Endothelial cell of umbilical vein (primary cell): ENCODE results near the gene PIK3R2. TPM values are rescaled to one million over a fixed set of nuclear protein-coding genes. Genes with fewer than 3 reads are reported as not detected.

Experiments
- BruUV-seq: library from RNA; stranded (reverse); fragments of 400-500 nt; replicated peaks from 2 replicates; lab custom pipeline; 2021; lab: Mats Ljungman, UMichigan
- CTCF ChIA-PET: fragments of 300-600, 350-600 bp; sonication (Branson Sonifier 250); formaldehyde crosslinking; loops from one replicate; lab custom pipeline; 2021; ENCODE audit warnings: antibody characterized with exemption, inconsistent platforms; lab: Charles Lee
- POLR2A ChIA-PET: fragments of 300-600, 350-600 bp; sonication (Branson Sonifier 250); formaldehyde crosslinking; loops from one replicate; lab custom pipeline; 2021; ENCODE audit warnings: antibody characterized with exemption, inconsistent platforms; lab: Charles Lee
- DNase-seq: peaks from one replicate; pipeline ENCODE4 v3.0.0-alpha.2; 2011; ENCODE audit warnings: low read depth, low spot score
- FAIRE-seq: peaks from 2 replicates; lab custom pipeline; 2011; peaks lifted over from hg19 to GRCh38; lab: Jason Lieb, UNC
- H2AFZ ChIP-seq: 2 replicates; pipeline ENCODE4 v1.6.0; 2012; ENCODE audit warnings: low read depth, low read length, control low read depth, inconsistent platforms
- H3K27ac ChIP-seq: 2 replicates; pipeline ENCODE4 v1.5.1; 2011; ENCODE audit warnings: low read depth, mild to moderate bottlenecking, control low read depth, low read length, moderate library complexity; ENCODE audit not compliant: insufficient read depth
- H3K27me3 ChIP-seq, 2 experiments: 2 replicates each; pipeline versions ENCODE4 v1.6.0 to v1.6.1; 2011; ENCODE audit warnings: low read length in 2 of 2, mixed read lengths in 1 of 2; ENCODE audit not compliant: control insufficient read depth in 2 of 2, insufficient read depth in 2 of 2
- H3K36me3 ChIP-seq, 2 experiments: 2 replicates in 1 of 2; 3 replicates in 1 of 2; pipeline ENCODE4 v1.5.1; 2011; ENCODE audit warnings: low read length in 2 of 2, mild to moderate bottlenecking in 1 of 2, moderate library complexity in 1 of 2; ENCODE audit not compliant: control insufficient read depth in 2 of 2, insufficient read depth in 2 of 2; ENCODE audit errors: extremely low read depth in 1 of 2
- H3K4me1 ChIP-seq: 3 replicates; pipeline ENCODE4 v1.5.1; 2011; ENCODE audit warnings: mild to moderate bottlenecking, low read length; ENCODE audit not compliant: control insufficient read depth, insufficient read depth; ENCODE audit errors: extremely low read depth
- H3K4me2 ChIP-seq: 2 replicates; pipeline ENCODE4 v1.6.1; 2011; ENCODE audit warnings: low read length, control low read depth, mixed read lengths; ENCODE audit not compliant: insufficient read depth
- H3K4me3 ChIP-seq, 3 experiments: fragments of 200-600 bp in 1 of 3; sonication (generic), shearing (Covaris generic) in 1 of 3; replicated peaks in 1 of 3; 2 replicates each; pipeline ENCODE4 v1.5.1; 2011 to 2016; ENCODE audit warnings: control low read depth in 3 of 3, low read length in 3 of 3, mild to moderate bottlenecking in 2 of 3, inconsistent platforms in 1 of 3, low read depth in 1 of 3, moderate library complexity in 1 of 3; ENCODE audit not compliant: insufficient read depth in 1 of 3
- H3K79me2 ChIP-seq: 2 replicates; pipeline ENCODE4 v1.6.0; 2012; ENCODE audit warnings: low read length, inconsistent platforms; ENCODE audit not compliant: control insufficient read depth, insufficient read depth
- H3K9ac ChIP-seq: replicated peaks from 2 replicates; pipeline ENCODE3; 2011; ENCODE audit warnings: low read length, control low read depth; ENCODE audit not compliant: insufficient read depth; ENCODE audit errors: extremely low read depth
- H3K9me1 ChIP-seq: replicated peaks from 3 replicates; pipeline ENCODE4 v1.6.0; 2011; ENCODE audit warnings: mild to moderate bottlenecking, low read length; ENCODE audit not compliant: control insufficient read depth, insufficient read depth; ENCODE audit errors: extremely low read depth
- H3K9me3 ChIP-seq: replicated peaks from 2 replicates; pipeline ENCODE4 v1.5.1; 2012; ENCODE audit warnings: low read length, inconsistent platforms; ENCODE audit not compliant: control insufficient read depth, insufficient read depth
- H4K20me1 ChIP-seq: replicated peaks from 2 replicates; pipeline ENCODE3; 2011; ENCODE audit warnings: mild to moderate bottlenecking, low read length; ENCODE audit not compliant: control insufficient read depth, insufficient read depth; ENCODE audit errors: extremely low read depth
- EZH2 ChIP-seq: IDR thresholded peaks from 2 replicates; pipeline ENCODE4 v1.6.1; 2012; ENCODE audit warnings: borderline replicate concordance, low read depth, mild to moderate bottlenecking, moderate library complexity, low read length, inconsistent platforms; ENCODE audit not compliant: severe bottlenecking
- GATA2 ChIP-seq: IDR thresholded peaks from 2 replicates; pipeline ENCODE4 v1.7.0; 2011; ENCODE audit warnings: low read depth, mild to moderate bottlenecking, moderate library complexity, mixed read lengths, low read length; ENCODE audit not compliant: insufficient read length, insufficient read depth
- MYC ChIP-seq: IDR thresholded peaks from one replicate; pipeline ENCODE4 v1.6.1; 2011; ENCODE audit warnings: mild to moderate bottlenecking, low read depth, low read length
- POLR2A ChIP-seq: IDR thresholded peaks from 2 replicates; pipeline ENCODE4 v1.6.1; 2012; ENCODE audit warnings: low read depth, mild to moderate bottlenecking, control low read depth, low read length
- POLR2AphosphoS5 ChIP-seq: IDR thresholded peaks from 2 replicates; pipeline ENCODE4 v1.6.1; 2012; ENCODE audit warnings: low read depth, mild to moderate bottlenecking, control low read depth, low read length, moderate library complexity; ENCODE audit not compliant: insufficient read depth
- dilution Hi-C: fragments of 300-500 bp; cut with MboI; formaldehyde crosslinking; loops from one replicate; pipeline ENCODE4 v1.15.0; 2019; ENCODE audit warnings: low sequenced_read_pairs; ENCODE audit not compliant: extremely low pct_ligation_motif_present
- intact Hi-C: fragments of 100-400 bp; cut with micrococcal nuclease; formaldehyde crosslinking; loops from one replicate; pipeline ENCODE4 v1.10.0; 2022
- polyA plus RNA-seq, 4 experiments: library from polyadenylated mRNA; depleted of rRNA in 3 of 4; stranded (reverse) in 3 of 4; unstranded in 1 of 4; fragments of >200 nt; gene quantifications; 2 replicates each; pipeline versions ENCODE4 v1.2.1 to v1.2.3, GENCODE V29; 2011 to 2012; ENCODE audit warnings: missing spikeins in 1 of 4
- total RNA-seq: library from RNA; stranded (reverse); gene quantifications from 2 replicates; pipeline ENCODE4 v1.2.3, GENCODE V29; 2021
- TF ChIP-seq, protein P1 (sequence below), 2 donors: IDR thresholded peaks; 1 replicate in 1 of 2; 2 replicates in 1 of 2; pipeline ENCODE4 v1.5.1; 2011; ENCODE audit warnings: low read length in 2 of 2, mild to moderate bottlenecking in 2 of 2, moderate library complexity in 2 of 2, control low read depth in 1 of 2, inconsistent platforms in 1 of 2, low read depth in 1 of 2; ENCODE audit not compliant: insufficient read depth in 1 of 2; ENCODE audit errors: extremely low read depth in 1 of 2
- TF ChIP-seq, protein P2 (sequence below): IDR thresholded peaks from 2 replicates; pipeline ENCODE4 v1.6.1; 2011; ENCODE audit not compliant: insufficient read depth, insufficient read length

PIK3R2 gene
- total and polyA plus RNA-seq, 2 donors (not counting 3 experiments of a cell fraction or from before 2014, with no cell fraction given): 8.1 to 15.2 TPM

DNA sequence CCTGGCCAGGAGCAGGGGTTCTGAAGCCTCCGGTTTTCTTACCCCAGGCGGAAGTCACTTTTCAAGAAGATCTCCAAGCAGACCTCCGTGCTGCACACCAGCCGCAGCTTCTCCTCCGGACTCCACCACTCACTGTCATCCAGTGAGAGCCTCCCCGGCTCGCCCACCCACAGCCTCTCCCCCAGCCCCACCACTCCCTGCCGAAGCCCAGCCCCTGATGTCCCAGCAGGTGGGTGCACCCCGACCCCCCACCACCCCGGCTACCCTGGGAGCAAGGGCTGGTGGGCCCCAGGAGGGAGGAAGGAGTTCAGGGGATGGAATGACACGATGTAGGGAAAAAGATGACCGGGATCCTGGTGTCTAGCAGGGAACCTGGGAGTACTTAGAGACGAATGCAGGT, 5.6 kb upstream of the PIK3R2 start:
- no peak overlapping the region for H2AFZ ChIP-seq
- no peak overlapping the region for H3K27ac ChIP-seq
- H3K9ac ChIP-seq: no peak overlapping the region
- no peaks in the 10 kb centered on the region for H3K79me2 ChIP-seq
- TF ChIP-seq, protein P1, sequence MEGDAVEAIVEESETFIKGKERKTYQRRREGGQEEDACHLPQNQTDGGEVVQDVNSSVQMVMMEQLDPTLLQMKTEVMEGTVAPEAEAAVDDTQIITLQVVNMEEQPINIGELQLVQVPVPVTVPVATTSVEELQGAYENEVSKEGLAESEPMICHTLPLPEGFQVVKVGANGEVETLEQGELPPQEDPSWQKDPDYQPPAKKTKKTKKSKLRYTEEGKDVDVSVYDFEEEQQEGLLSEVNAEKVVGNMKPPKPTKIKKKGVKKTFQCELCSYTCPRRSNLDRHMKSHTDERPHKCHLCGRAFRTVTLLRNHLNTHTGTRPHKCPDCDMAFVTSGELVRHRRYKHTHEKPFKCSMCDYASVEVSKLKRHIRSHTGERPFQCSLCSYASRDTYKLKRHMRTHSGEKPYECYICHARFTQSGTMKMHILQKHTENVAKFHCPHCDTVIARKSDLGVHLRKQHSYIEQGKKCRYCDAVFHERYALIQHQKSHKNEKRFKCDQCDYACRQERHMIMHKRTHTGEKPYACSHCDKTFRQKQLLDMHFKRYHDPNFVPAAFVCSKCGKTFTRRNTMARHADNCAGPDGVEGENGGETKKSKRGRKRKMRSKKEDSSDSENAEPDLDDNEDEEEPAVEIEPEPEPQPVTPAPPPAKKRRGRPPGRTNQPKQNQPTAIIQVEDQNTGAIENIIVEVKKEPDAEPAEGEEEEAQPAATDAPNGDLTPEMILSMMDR (IDR thresholded peaks at IDR 0.05; ENCODE audit: extremely low read depth in 1 of 2, insufficient read depth in 1 of 2, low read depth in 1 of 2, low read length in 2 of 2): no peak
- no peak for TF ChIP-seq GATA2
- TF ChIP-seq POLR2AphosphoS5: no peak
- TF ChIP-seq, protein P2, sequence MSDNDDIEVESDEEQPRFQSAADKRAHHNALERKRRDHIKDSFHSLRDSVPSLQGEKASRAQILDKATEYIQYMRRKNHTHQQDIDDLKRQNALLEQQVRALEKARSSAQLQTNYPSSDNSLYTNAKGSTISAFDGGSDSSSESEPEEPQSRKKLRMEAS: no peak
- TF ChIP-seq MYC: no peak
- no peak for TF ChIP-seq POLR2A
- no peak for TF ChIP-seq EZH2
- H3K36me3 ChIP-seq: no peaks in the 10 kb centered on the region
- no TSS peak for BruUV-seq
- H3K4me2 ChIP-seq: no peak overlapping the region
- H3K4me3 ChIP-seq: no peak overlapping the region
- FAIRE-seq (no peak), DNase-seq (no peak)
- no peaks in the 10 kb centered on the region for H3K9me1 ChIP-seq
- no peaks in the 10 kb centered on the region for H4K20me1 ChIP-seq
- POLR2A ChIA-PET: no interaction called here
- dilution Hi-C loops (no loop called here), intact Hi-C loops (no loop called here)
- no peaks in the 10 kb centered on the region for H3K9me3 ChIP-seq
- CTCF ChIA-PET: no interaction called here
- peaks cover 5% of the 10 kb centered on the region for H3K4me1 ChIP-seq
- H3K27me3 ChIP-seq: no peaks in the 10 kb centered on the region
